Suprapubic skin (tissue), 4 donors: ENCODE measurements around the gene STAG1. TPM values are rescaled to one million over a fixed set of nuclear protein-coding genes. Genes with fewer than 3 reads are reported as not detected.

ENCODE experiments used
- DNase-seq, 2 donors: peaks; one replicate each; pipeline ENCODE4 v3.0.0-alpha.2; 2019; ENCODE audit warnings: low spot score in 2 of 2
- H3K27ac ChIP-seq: fragments of 200-600 bp; sonication (generic); one replicate; pipeline ENCODE4 v1.5.1; 2019
- H3K27me3 ChIP-seq: fragments of 200-600 bp; sonication (generic); one replicate; pipeline ENCODE4 v1.5.1; 2019
- H3K36me3 ChIP-seq: fragments of 200-600 bp; sonication (generic); one replicate; pipeline ENCODE4 v1.5.1; 2019
- H3K4me1 ChIP-seq: fragments of 200-600 bp; sonication (generic); one replicate; pipeline ENCODE4 v1.5.1; 2019
- H3K4me3 ChIP-seq: fragments of 200-600 bp; sonication (generic); one replicate; pipeline ENCODE4 v1.5.1; 2019; ENCODE audit warnings: mild to moderate bottlenecking
- H3K9me3 ChIP-seq: fragments of 200-600 bp; sonication (generic); one replicate; pipeline ENCODE4 v1.5.1; 2019
- EP300 ChIP-seq: sonication (generic); formaldehyde crosslinking; IDR thresholded peaks from one replicate; pipeline ENCODE4 v1.6.1; 2017; ENCODE audit warnings: antibody characterized with exemption
- POLR2A ChIP-seq, 2 donors: fragments of 450-650 bp; IDR thresholded peaks; one replicate each; pipeline ENCODE4 v1.6.1; 2017; ENCODE audit warnings: antibody characterized with exemption in 2 of 2, mild to moderate bottlenecking in 2 of 2, moderate library complexity in 2 of 2
- POLR2AphosphoS5 ChIP-seq, 3 donors: sonication (generic); formaldehyde crosslinking; IDR thresholded peaks; one replicate each; pipeline ENCODE4 v1.6.1; 2017; ENCODE audit warnings: antibody characterized with exemption in 3 of 3
- WGBS: methylation state at CpG from one replicate; pipeline ENCODE4 v1.1.5; 2018; 5-methylcytosine and 5-hydroxymethylcytosine counted together
- total RNA-seq, 4 donors: library from RNA; depleted of rRNA; stranded (reverse); fragments of >200 nt; gene quantifications; one replicate each; pipeline ENCODE4 v1.1.0, GENCODE V29; 2016
- TF ChIP-seq, protein P1 (sequence below), 2 donors: fragments of 200-600 bp in 1 of 2; fragments of 450-650 bp in 1 of 2; sonication (generic) in 1 of 2; IDR thresholded peaks; one replicate each; pipeline ENCODE4 v1.5.1; 2016 to 2019; ENCODE audit warnings: antibody characterized with exemption in 2 of 2, mild to moderate bottlenecking in 1 of 2, moderate library complexity in 1 of 2

The STAG1 gene
- total RNA-seq, 4 donors from 2014 or later: 33.8 to 76.4 (median 38.0) TPM

DNA sequence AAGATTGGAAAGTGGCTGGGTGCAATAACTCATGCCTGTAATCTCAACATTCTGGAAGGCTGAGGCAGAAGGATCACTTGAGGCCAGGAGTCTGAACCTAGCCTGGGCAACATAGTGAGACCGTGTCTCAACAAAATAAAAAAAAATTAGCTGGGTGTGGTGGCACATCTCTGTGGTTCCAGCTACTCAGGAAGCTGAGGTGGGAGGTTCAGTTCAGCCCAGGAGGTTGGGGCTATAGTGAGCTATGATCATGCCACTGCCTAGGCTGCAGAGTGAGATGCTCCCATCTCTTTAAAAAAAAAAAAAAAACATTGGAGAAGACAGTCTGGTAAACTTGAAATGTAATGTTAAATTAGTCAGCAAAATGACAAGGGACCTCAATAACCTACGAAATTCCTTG, 57.9 kb downstream of the STAG1 start:
- H3K27ac ChIP-seq: no peak overlapping the region
- H3K9me3 ChIP-seq: no peaks in the 10 kb centered on the region
- H3K4me1 ChIP-seq: peaks cover 4% of the 10 kb centered on the region
- no peaks in the 10 kb centered on the region for H3K27me3 ChIP-seq
- DNase-seq: no peak
- no peaks in the 10 kb centered on the region for H3K36me3 ChIP-seq
- no peak for TF ChIP-seq POLR2A (IDR thresholded peaks at IDR 0.05)
- no peak for TF ChIP-seq EP300
- TF ChIP-seq POLR2AphosphoS5 (IDR thresholded peaks at IDR 0.05): no peak
- TF ChIP-seq, protein P1, sequence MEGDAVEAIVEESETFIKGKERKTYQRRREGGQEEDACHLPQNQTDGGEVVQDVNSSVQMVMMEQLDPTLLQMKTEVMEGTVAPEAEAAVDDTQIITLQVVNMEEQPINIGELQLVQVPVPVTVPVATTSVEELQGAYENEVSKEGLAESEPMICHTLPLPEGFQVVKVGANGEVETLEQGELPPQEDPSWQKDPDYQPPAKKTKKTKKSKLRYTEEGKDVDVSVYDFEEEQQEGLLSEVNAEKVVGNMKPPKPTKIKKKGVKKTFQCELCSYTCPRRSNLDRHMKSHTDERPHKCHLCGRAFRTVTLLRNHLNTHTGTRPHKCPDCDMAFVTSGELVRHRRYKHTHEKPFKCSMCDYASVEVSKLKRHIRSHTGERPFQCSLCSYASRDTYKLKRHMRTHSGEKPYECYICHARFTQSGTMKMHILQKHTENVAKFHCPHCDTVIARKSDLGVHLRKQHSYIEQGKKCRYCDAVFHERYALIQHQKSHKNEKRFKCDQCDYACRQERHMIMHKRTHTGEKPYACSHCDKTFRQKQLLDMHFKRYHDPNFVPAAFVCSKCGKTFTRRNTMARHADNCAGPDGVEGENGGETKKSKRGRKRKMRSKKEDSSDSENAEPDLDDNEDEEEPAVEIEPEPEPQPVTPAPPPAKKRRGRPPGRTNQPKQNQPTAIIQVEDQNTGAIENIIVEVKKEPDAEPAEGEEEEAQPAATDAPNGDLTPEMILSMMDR (IDR thresholded peaks at IDR 0.05): no peak
- WGBS: 72% methylated on average over 2 of the region's 2 CpGs
- no peak overlapping the region for H3K4me3 ChIP-seq

DNA sequence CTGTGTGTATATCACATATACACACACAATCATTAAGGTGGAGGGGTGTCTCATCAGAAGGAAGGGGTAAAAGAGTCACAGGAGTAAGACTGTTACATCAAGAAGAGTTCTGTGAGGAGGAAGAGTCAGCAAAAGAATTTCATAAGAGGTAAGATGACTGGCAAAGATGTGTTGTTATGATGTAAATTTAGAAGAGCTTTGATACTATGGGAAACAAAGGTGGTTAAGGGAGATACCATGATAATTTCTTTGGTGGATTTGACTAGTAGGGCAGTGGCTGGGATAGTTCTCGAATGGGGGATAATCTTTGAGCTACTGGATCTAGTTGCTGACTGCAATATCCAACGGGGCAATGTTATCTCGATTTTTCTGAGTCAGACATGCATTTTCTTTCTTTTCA, 61.6 kb downstream of the STAG1 start:
- Histone ChIP-seq H3K27ac (no peak overlapping the region), H3K27me3 (no peaks in the 10 kb centered on the region), H3K9me3 (no peaks in the 10 kb centered on the region), H3K4me1 (peaks cover 4% of the 10 kb centered on the region), H3K36me3 (no peaks in the 10 kb centered on the region), H3K4me3 (no peak overlapping the region)
- DNase-seq: no peak
- 95% methylated on average over 3 of the region's 3 CpGs for WGBS
- TF ChIP-seq POLR2A (IDR thresholded peaks at IDR 0.05) (no peak), POLR2AphosphoS5 (IDR thresholded peaks at IDR 0.05) (no peak), EP300 (no peak)
- TF ChIP-seq, protein P1 (IDR thresholded peaks at IDR 0.05): no peak

DNA sequence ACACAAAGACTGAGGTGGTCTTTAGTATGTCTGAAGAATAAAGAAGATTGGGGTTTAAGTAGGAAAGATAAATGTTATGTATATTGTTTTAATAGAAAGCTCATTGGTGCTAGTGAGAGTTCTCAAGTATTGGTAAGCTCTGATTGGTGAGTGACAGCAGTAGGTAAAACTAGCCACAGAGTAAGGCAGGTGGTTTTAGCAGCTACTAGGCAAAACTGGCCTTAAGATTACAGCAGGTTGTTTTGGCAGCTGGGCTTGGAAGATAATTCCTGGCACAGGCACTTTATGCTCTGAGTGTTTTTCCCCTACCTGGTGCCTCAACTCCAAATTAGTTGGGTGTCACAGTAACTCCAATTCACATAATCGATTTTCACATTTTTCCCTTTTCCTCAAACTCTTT, 66.3 kb downstream of the STAG1 start:
- Histone ChIP-seq H3K9me3 (no peaks in the 10 kb centered on the region), H3K4me1 (peaks cover 4% of the 10 kb centered on the region), H3K36me3 (no peaks in the 10 kb centered on the region), H3K4me3 (no peak overlapping the region), H3K27ac (no peak overlapping the region), H3K27me3 (no peaks in the 10 kb centered on the region)
- TF ChIP-seq POLR2AphosphoS5 (IDR thresholded peaks at IDR 0.05): no peak
- TF ChIP-seq, protein P1 (IDR thresholded peaks at IDR 0.05): no peak
- no peak for TF ChIP-seq POLR2A (IDR thresholded peaks at IDR 0.05)
- TF ChIP-seq EP300: no peak
- WGBS: 85% methylated on average over 1 of the region's 1 CpG
- DNase-seq: no peak

DNA sequence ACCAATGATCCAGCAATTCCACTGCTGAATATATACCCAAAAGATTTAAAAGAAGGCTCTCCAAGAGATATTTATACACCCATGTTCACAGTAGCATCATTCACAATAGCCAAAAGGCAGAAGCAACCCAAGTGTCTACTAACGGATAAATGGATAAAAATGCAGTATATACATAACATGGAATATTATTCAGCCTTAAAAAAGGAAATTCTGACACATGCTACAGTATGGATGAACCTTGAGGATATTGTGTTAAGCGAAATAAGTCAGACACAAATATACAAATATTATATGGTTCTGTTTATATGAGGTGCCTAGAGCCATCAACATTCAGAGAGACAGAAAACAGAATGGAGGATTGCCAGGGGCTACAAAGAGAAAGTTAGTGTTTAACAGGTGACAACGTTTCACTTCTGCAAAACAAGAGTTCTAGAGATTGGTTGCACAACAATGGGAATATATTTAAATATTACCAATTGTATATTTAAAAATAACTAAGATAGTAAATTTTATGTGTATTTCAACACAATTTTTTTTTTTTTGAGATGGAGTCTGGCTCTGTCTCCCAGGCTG, 69.4 kb downstream of the STAG1 start:
- Histone ChIP-seq H3K4me3 (no peak overlapping the region), H3K36me3 (no peaks in the 10 kb centered on the region), H3K27me3 (no peaks in the 10 kb centered on the region), H3K4me1 (no peaks in the 10 kb centered on the region), H3K27ac (no peak overlapping the region), H3K9me3 (no peaks in the 10 kb centered on the region)
- no peak for DNase-seq
- 86% methylated on average over 3 of the region's 3 CpGs for WGBS
- TF ChIP-seq POLR2A (IDR thresholded peaks at IDR 0.05) (no peak), EP300 (no peak), POLR2AphosphoS5 (IDR thresholded peaks at IDR 0.05) (no peak)
- TF ChIP-seq, protein P1 (IDR thresholded peaks at IDR 0.05): no peak

DNA sequence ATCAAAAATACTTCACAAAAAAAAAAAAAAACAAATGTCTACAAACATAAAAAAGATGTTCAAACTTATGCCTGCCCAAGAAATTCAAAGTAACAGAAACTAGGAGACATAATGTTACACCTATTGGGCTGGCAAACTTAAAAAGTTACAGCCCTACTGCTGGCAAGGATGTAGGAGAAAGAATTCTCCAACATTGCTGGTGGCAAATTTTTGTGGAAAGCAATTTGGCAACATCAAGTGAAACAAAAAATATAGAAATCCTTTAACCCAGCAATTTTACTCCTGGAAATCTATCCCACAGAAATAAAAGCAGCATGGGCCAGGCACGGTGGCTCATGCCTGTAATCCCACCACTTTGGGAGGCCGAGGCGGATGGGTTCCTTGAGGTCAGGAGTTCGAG, 73.2 kb downstream of the STAG1 start:
- WGBS: 76% methylated on average over 4 of the region's 4 CpGs
- H3K4me1 ChIP-seq: peaks cover 12% of the 10 kb centered on the region
- H3K9me3 ChIP-seq: no peaks in the 10 kb centered on the region
- no peak overlapping the region for H3K4me3 ChIP-seq
- no peak for TF ChIP-seq POLR2AphosphoS5 (IDR thresholded peaks at IDR 0.05)
- TF ChIP-seq POLR2A (IDR thresholded peaks at IDR 0.05): no peak
- TF ChIP-seq, protein P1 (IDR thresholded peaks at IDR 0.05): no peak
- TF ChIP-seq EP300: no peak
- DNase-seq: no peak
- H3K36me3 ChIP-seq: no peaks in the 10 kb centered on the region
- no peaks in the 10 kb centered on the region for H3K27me3 ChIP-seq
- no peak overlapping the region for H3K27ac ChIP-seq
